Pancreas (tissue), 10 donors: ENCODE data around the gene CCDC187. TPM values are rescaled to one million over a fixed set of nuclear protein-coding genes. Genes with fewer than 3 reads are reported as not detected.

ENCODE experiments used
- ATAC-seq, 4 donors: fragments of 200-7000 bp; cut with Tn5 transposase; one replicate each; pipeline versions ENCODE4 v1.8.0 to v1.9.1; 2020; ENCODE audit warnings: mild to moderate bottlenecking in 4 of 4, moderate library complexity in 4 of 4
- DNase-seq, 6 donors: peaks; one replicate each; pipeline ENCODE4 v3.0.0-alpha.2; 2020
- FAIRE-seq: peaks from 2 replicates; lab custom pipeline; 2012; peaks lifted over from hg19 to GRCh38; lab: Jason Lieb, UNC
- H3K27ac ChIP-seq, 4 donors: fragments of 200-600 bp; sonication (generic); 1 replicate in 3 of 4; 2 replicates in 1 of 4; pipeline versions ENCODE4 v1.5.0 to v1.8.0; 2020
- H3K27me3 ChIP-seq, 4 donors: fragments of 200-600 bp; one replicate each; pipeline ENCODE4 v1.8.0; 2021
- H3K36me3 ChIP-seq, 3 donors: fragments of 200-600 bp; sonication (generic) in 1 of 3; one replicate each; pipeline versions ENCODE4 v1.5.0 to v1.8.0; 2020 to 2021
- H3K4me1 ChIP-seq, 3 donors: fragments of 200-600 bp; one replicate each; pipeline ENCODE4 v1.8.0; 2021
- H3K4me3 ChIP-seq, 4 donors: fragments of 200-600 bp; sonication (generic) in 2 of 4; one replicate each; pipeline versions ENCODE4 v1.5.0 to v1.8.0; 2020 to 2021
- H3K9me3 ChIP-seq, 4 donors: fragments of 200-600 bp; one replicate each; pipeline ENCODE4 v1.8.0; 2021
- WGBS, 2 donors: extraction: QIAGEN DNeasy Blood & Tissue Kit; methylation state at CpG; one replicate each; pipeline ENCODE4 v1.1.7; 2013; 5-methylcytosine and 5-hydroxymethylcytosine counted together
- intact Hi-C, 3 donors: fragments of 100-400 bp; cut with DNase I; formaldehyde crosslinking; loops; one replicate each; pipeline versions ENCODE4 v1.11.1 to v1.14.2; 2022
- polyA plus RNA-seq, 2 donors: library from polyadenylated mRNA; stranded (reverse); fragments of 200-250 nt; gene quantifications; one replicate each; pipeline ENCODE4 v1.2.3, GENCODE V29; 2013
- total RNA-seq, 6 donors: library from RNA; stranded (reverse); fragmentation: NEBNext Ultra II Directional in 4 of 6; extraction: Animal tissue kit (Norgen Biotek cat#: 25700) in 4 of 6; gene quantifications; one replicate each; pipeline versions ENCODE4 v1.2.1 to v1.2.4, GENCODE V29; 2021 to 2023
- TF ChIP-seq, protein P1 (sequence below), 4 donors: fragments of 200-600 bp; sonication (generic) in 3 of 4; IDR thresholded peaks; one replicate each; pipeline versions ENCODE4 v1.5.0 to v1.8.0; 2021; ENCODE audit warnings: antibody characterized with exemption in 4 of 4
- donor health status: healthy with polysubstance abuse.
- donor health status: DM: no; HTN: no; CAD: no; lungs with moderate emphysema.
- donor health status: DM: no; HTN: no; CAD: no.
- donor health status: control.
- donor health status: control.
- donor health status: Bipolar disorder and iron deficiency.
- donor health status: DM: yes; HTN: yes; CAD: no.
- donor health status: DM: no; HTN: no; CAD: no.
- donor health status: DM: no; HTN: no; CAD: no.
- donor health status: DM: yes; HTN: yes; CAD: no.

Gene CCDC187
- total and polyA plus RNA-seq, 8 donors: 0.14 to 2.6 (median 0.43) TPM

DNA sequence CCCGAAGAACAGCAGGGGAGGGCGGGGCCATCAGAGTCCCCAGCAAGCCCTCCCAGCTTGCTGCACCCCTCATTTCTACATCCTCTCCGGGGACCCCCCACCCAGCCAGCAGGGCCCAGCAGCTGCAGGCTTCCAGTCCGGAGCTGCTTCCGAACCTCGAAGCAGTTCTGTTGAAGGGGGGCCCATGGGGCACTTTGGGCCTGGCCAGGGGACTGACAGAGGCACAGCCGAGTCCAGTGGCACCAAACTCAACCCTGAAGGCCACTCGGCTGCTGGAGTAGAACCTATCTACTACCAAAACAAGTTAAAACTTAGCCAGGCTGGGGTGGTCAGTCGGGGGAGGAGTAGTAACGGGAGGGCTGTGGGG lies 8.1 kb upstream of the CCDC187 start:
- WGBS, 2 donors: 35 to 41% methylated on average over 9 to 10 of the region's 10 CpGs
- Histone ChIP-seq H3K36me3 (no peaks in the 10 kb centered on the region), H3K27ac (no peak overlapping the region), H3K27me3 (no peaks in the 10 kb centered on the region), H3K9me3 (no peaks in the 10 kb centered on the region), H3K4me3 (no peak overlapping the region), H3K4me1 (no peaks in the 10 kb centered on the region)
- intact Hi-C loops: loop anchor here in 1 of 3 donors (10.0 kb wide), 1 partner anchor 323 kb away; no protein-coding TSS in a partner anchor
- peak in 1 of 6 donors; percentile 56 for DNase-seq
- TF ChIP-seq, protein P1, sequence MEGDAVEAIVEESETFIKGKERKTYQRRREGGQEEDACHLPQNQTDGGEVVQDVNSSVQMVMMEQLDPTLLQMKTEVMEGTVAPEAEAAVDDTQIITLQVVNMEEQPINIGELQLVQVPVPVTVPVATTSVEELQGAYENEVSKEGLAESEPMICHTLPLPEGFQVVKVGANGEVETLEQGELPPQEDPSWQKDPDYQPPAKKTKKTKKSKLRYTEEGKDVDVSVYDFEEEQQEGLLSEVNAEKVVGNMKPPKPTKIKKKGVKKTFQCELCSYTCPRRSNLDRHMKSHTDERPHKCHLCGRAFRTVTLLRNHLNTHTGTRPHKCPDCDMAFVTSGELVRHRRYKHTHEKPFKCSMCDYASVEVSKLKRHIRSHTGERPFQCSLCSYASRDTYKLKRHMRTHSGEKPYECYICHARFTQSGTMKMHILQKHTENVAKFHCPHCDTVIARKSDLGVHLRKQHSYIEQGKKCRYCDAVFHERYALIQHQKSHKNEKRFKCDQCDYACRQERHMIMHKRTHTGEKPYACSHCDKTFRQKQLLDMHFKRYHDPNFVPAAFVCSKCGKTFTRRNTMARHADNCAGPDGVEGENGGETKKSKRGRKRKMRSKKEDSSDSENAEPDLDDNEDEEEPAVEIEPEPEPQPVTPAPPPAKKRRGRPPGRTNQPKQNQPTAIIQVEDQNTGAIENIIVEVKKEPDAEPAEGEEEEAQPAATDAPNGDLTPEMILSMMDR (IDR thresholded peaks at IDR 0.05): no peak
- no peak for FAIRE-seq
- ATAC-seq: no peak

DNA sequence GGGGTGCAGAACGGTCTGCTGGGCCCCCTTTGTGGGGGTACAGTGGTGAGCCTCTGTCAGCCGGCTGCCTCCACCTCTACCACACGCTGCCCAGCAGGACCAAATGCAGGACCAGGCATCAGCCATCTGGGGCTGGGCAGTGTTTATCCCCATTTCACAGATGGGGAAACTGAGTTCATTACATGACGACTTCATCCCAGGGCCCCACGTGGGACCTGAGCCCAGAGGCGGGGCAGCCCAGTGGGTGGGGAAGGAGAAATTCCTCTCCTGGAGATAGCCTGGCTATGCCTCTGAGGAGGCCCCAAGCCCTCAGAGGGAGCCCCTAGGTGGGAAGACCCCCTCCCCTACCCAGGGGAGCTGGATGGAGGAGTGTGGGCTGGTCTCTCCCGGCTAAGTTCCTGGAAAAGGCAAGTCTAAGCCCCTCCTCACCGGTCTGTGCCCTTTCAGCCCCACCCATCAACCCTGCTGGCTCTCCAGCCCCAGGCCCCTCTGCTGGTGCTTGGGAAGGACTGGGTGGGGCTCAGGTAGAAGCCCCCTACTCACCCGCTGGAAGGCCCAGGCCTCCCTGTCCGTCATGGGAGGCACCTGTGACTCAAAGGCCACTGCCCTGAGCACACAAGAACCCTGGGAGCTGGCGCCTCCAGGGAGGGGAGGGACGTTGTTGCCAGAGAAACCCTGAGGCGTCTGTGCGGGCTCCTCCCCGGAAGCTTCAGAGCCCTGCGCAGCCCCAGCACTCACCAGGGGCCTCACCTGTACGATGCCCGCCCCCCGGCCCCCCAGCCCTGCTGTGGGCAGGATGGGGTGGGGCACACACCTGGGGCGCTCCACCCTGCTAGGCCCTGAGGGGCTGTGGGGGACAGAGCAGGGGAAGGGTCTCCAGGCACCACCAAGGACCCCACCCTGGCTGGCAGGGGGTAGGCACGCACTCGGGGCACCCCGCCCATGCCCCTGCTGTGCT lies 7.4 kb upstream of the CCDC187 start:
- ATAC-seq: peak in 2 of 4 donors; percentile 66 to 73
- FAIRE-seq: no peak

DNA sequence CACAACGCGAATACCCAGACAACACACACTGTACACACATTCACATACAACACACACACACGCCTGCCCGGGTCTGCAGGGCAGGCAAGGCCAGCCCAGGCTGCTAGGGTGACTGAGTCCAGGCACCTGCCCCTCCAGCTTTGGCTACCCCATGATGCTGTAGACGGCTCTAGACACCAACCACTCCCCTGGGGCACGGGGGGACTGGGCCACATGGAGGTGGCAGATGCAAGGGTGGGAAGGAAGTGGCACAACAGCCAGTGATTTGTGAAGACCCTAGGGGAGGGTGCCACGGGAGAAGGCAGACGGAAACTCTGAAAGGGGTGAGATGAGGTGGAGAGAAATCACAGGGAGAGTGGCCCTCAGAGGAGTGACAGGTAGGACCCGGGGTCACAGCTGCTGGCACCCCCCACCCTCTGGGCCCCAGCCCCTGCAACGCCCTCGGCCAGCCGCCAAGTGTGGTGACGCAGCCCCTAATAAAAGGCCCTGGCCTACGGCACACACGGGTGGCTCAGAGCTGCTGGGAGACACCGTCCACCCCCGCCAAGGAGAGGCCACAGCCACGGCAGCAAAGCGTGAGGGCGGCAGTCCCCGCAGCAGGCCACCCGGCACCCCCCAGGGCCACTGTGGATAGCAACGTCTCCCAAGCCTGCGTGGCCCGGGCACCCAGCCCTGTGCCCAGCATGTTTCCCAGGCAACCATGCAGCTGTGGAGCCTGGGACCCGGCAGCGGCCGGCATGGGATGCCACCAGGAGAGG lies 6.6 kb upstream of the CCDC187 start:
- Histone ChIP-seq H3K27me3 (no peaks in the 10 kb centered on the region), H3K9me3 (no peaks in the 10 kb centered on the region), H3K4me3 (no peak overlapping the region), H3K27ac (no peak overlapping the region), H3K36me3 (no peaks in the 10 kb centered on the region), H3K4me1 (no peaks in the 10 kb centered on the region)
- DNase-seq (peak in 2 of 6 donors; percentile 31 to 77), ATAC-seq (peak in 2 of 4 donors; percentile 23 to 25), FAIRE-seq (no peak)
- WGBS, 2 donors: 58 to 72% methylated on average over 28 of the region's 28 CpGs
- intact Hi-C loops: loop anchor here in 1 of 3 donors (10.0 kb wide), 1 partner anchor 324 kb away; no protein-coding TSS in a partner anchor
- TF ChIP-seq, protein P1 (IDR thresholded peaks at IDR 0.05): no peak

More for the DNA sequence above, 7.4 kb upstream of the CCDC187 start:
- peak in 2 of 6 donors; percentile 22 to 73 for DNase-seq
- no peaks in the 10 kb centered on the region for H3K27me3 ChIP-seq
- no peak overlapping the region for H3K4me3 ChIP-seq
- no peaks in the 10 kb centered on the region for H3K4me1 ChIP-seq
- 36 to 48% methylated on average over 22 to 23 of the region's 23 CpGs for WGBS, 2 donors
- TF ChIP-seq, protein P1 (IDR thresholded peaks at IDR 0.05): no peak
- intact Hi-C loops: loop anchor here in 1 of 3 donors (10.0 kb wide), 1 partner anchor 323 kb away; no protein-coding TSS in a partner anchor
- no peaks in the 10 kb centered on the region for H3K9me3 ChIP-seq
- no peaks in the 10 kb centered on the region for H3K36me3 ChIP-seq
- H3K27ac ChIP-seq: no peak overlapping the region

DNA sequence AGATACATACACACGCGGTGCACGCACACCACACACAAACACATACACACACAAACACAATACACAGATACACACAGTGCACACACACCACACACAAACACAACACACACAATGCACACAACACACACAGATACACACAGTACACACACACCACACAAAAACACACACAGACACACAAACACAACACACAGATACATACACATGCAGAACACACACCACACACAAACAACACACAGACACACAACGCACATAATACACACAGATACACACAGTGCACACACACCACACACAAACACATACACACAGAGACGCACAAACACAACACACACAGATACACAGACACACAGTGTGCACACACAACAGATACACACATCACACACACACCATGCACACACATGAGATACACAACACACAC lies 5.9 kb upstream of the CCDC187 start:
- H3K36me3 ChIP-seq: no peaks in the 10 kb centered on the region
- no peaks in the 10 kb centered on the region for H3K9me3 ChIP-seq
- H3K27me3 ChIP-seq: no peaks in the 10 kb centered on the region
- TF ChIP-seq, protein P1 (IDR thresholded peaks at IDR 0.05): no peak
- DNase-seq: no peak
- H3K27ac ChIP-seq: no peak overlapping the region
- no peak for FAIRE-seq
- WGBS, 2 donors: 79 to 84% methylated on average over 5 of the region's 5 CpGs
- no peak for ATAC-seq
- no peak overlapping the region for H3K4me3 ChIP-seq
- H3K4me1 ChIP-seq: no peaks in the 10 kb centered on the region
- intact Hi-C loops: loop anchor here in 1 of 3 donors (10.0 kb wide), 1 partner anchor 325 kb away; no protein-coding TSS in a partner anchor
